ENCODE measurements around the gene BRAF.
"Not testable (repeated sequence)": the region's sequence is repeated elsewhere in the genome, so short reads cannot be mapped to it uniquely, and the experiment has no call there.

The BRAF gene

GRCh38 chr7:140888087-140888486, 36.6 kb downstream of the BRAF start:
- TF ChIP-seq CTCF (IDR thresholded peaks at IDR 0.05; ENCODE audit: borderline replicate concordance, insufficient read depth, low read depth, low read length), result no peak
- H3K4me3 ChIP-seq (ENCODE audit: low read depth, low read length), result no peak overlapping the region

GRCh38 chr7:140885735-140886334, 38.9 kb downstream of the BRAF start:
- no peak for TF ChIP-seq CTCF (IDR thresholded peaks at IDR 0.05; ENCODE audit: borderline replicate concordance, insufficient read depth, low read depth, low read length)
- no peak overlapping the region for H3K4me3 ChIP-seq (ENCODE audit: low read depth, low read length)

GRCh38 chr7:140883378-140883777, 41.4 kb downstream of the BRAF start:
- TF ChIP-seq CTCF (IDR thresholded peaks at IDR 0.05; ENCODE audit: borderline replicate concordance, insufficient read depth, low read depth, low read length), result no peak

GRCh38 chr7:140882834-140883233, 41.9 kb downstream of the BRAF start:
- H3K4me3 ChIP-seq (ENCODE audit: low read depth, low read length), result not testable (repeated sequence)

More at GRCh38 chr7:140883378-140883777, 41.4 kb downstream of the BRAF start:
- no peak overlapping the region for H3K4me3 ChIP-seq (ENCODE audit: low read depth, low read length)

GRCh38 chr7:140881507-140882228, 43.1 kb downstream of the BRAF start:
- H3K4me3 ChIP-seq (ENCODE audit: low read depth, low read length), result no peak overlapping the region
- no peak for TF ChIP-seq CTCF (IDR thresholded peaks at IDR 0.05; ENCODE audit: borderline replicate concordance, insufficient read depth, low read depth, low read length)

- H3K4me3 ChIP-seq (ENCODE audit: low read depth, low read length), result no peak overlapping the region
- no peak for TF ChIP-seq CTCF (IDR thresholded peaks at IDR 0.05; ENCODE audit: borderline replicate concordance, insufficient read depth, low read depth, low read length)
Measured at GRCh38 chr7:140877249-140877524, 47.5 kb downstream of the BRAF start.

GRCh38 chr7:140876519-140877248, 48.0 kb downstream of the BRAF start:
- TF ChIP-seq CTCF (IDR thresholded peaks at IDR 0.05; ENCODE audit: borderline replicate concordance, insufficient read depth, low read depth, low read length), result no peak
- no peak overlapping the region for H3K4me3 ChIP-seq (ENCODE audit: low read depth, low read length)

Data from GM12875 (cell line).